Hypothalamus (tissue), 51 donors: ENCODE results near the gene NDC1.
"Not testable (repeated sequence)": the region's sequence is repeated elsewhere in the genome, so short reads cannot be mapped to it uniquely, and the experiment has no call there.

Experiments
- DNase-seq, 51 donors: peaks; one replicate each; lab custom pipeline; 2025; lab: John Stamatoyannopoulos, UW

Gene NDC1

GRCh38 chr1:53837924-53838653 lies at the start of gene NDC1:
Gene NDC1 (minus strand): TSS chr1:53838296. CDS start chr1:53838261, 35 bp downstream.
- DNase-seq = peak; percentile 63 to 99 (median 93)

GRCh38 chr1:53883600-53883999 lies 45.5 kb upstream of the NDC1 start:
- DNase-seq = not testable (repeated sequence)

GRCh38 chr1:53881853-53882252 lies 43.8 kb upstream of the NDC1 start:
- DNase-seq = not testable (repeated sequence)

- DNase-seq = no peak
Observed at GRCh38 chr1:53878492-53879105, 40.5 kb upstream of the NDC1 start.

- DNase-seq = not testable (repeated sequence)
Observed at GRCh38 chr1:53875150-53875549, 37.1 kb upstream of the NDC1 start.

GRCh38 chr1:53871773-53872484 lies 33.8 kb upstream of the NDC1 start:
- no peak for DNase-seq

GRCh38 chr1:53871221-53871620 lies 33.1 kb upstream of the NDC1 start:
- DNase-seq = no peak

- peak in 11 of 51 donors; percentile 2 to 11 (median 4) for DNase-seq
Observed at GRCh38 chr1:53869454-53870117, 31.5 kb upstream of the NDC1 start.

GRCh38 chr1:53868565-53868964 lies 30.5 kb upstream of the NDC1 start:
- DNase-seq = no peak

GRCh38 chr1:53862507-53862906 lies 24.4 kb upstream of the NDC1 start:
- no peak for DNase-seq

GRCh38 chr1:53860967-53861411 lies 22.9 kb upstream of the NDC1 start:
- DNase-seq = peak in 15 of 51 donors; percentile 2 to 42 (median 18)

GRCh38 chr1:53851571-53852285 lies 13.6 kb upstream of the NDC1 start:
- no peak for DNase-seq

- DNase-seq = no peak
Observed at GRCh38 chr1:53850082-53850673, 12.1 kb upstream of the NDC1 start.

GRCh38 chr1:53847980-53848379 lies 9.9 kb upstream of the NDC1 start:
- no peak for DNase-seq

- no peak for DNase-seq
Observed at GRCh38 chr1:53842347-53842746, 4.3 kb upstream of the NDC1 start.

- DNase-seq = no peak
Observed at GRCh38 chr1:53838654-53838974, 518 bp upstream of the NDC1 start.

- DNase-seq = no peak
Observed at GRCh38 chr1:53837646-53837923, 511 bp downstream of the NDC1 start.

- no peak for DNase-seq
Observed at GRCh38 chr1:53835491-53835890, 2.6 kb downstream of the NDC1 start.

GRCh38 chr1:53834776-53835175 lies 3.3 kb downstream of the NDC1 start:
- no peak for DNase-seq

GRCh38 chr1:53833393-53833792 lies 4.7 kb downstream of the NDC1 start:
- DNase-seq = no peak
